Gastrocnemius medialis (tissue), 4 donors: ENCODE measurements around the gene ATP11A.

Experiments
- CTCF ChIP-seq, 5 experiments: fragments of 450-650 bp in 3 of 5; fragments of 200-600 bp in 2 of 5; sonication (generic) in 2 of 5; IDR thresholded peaks in 4 of 5; conservative IDR thresholded peaks in 1 of 5; 1 replicate in 4 of 5; 2 replicates in 1 of 5; pipeline ENCODE4 v1.5.1; 2016 to 2019; ENCODE audit warnings: antibody characterized with exemption in 5 of 5, mild to moderate bottlenecking in 3 of 5, moderate library complexity in 3 of 5
- POLR2A ChIP-seq, 2 donors: fragments of 450-650 bp; IDR thresholded peaks; one replicate each; pipeline ENCODE4 v1.6.1; 2017; ENCODE audit warnings: antibody characterized with exemption in 2 of 2, mild to moderate bottlenecking in 2 of 2, moderate library complexity in 2 of 2

DNA sequence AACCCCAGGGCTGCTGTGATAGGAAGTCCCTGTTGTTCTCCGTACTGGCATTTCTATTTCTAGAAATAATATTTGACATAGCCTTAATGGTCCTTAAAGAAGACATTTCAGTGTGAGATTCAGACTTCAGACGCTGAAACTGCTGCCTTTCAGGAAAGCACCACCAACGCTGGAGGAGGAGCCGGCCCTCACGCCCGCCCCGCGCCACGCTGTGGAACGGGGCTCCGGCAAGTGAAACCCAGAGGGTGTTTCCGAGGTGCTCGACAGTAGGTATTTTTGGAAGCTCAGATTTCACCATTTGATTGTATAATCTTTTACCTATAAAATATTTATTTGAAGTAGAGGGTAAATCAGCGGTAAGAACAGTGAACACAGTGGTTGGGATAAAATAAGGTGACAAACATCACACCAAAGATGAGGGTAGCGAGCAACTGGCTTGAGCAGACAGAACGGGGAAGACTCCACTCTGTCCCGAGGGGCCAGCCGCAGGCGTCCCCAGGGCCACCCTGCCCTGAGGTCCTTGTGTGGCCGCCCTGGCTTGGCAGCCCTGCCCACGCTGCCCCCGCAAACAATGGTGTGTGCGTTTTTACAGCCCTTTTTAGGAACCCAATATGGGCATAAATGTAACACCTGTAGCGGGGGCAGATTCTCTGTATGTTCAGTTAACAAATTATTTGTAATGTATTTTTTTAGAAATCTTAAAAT, 193.6 kb downstream of the ATP11A start:
- no peak for TF ChIP-seq POLR2A (IDR thresholded peaks at IDR 0.05)
- no peak for TF ChIP-seq CTCF (IDR thresholded peaks at IDR 0.05 in 4 of 5, conservative IDR thresholded peaks at IDR 0.05 in 1 of 5)
